Measurements from ENCODE around the gene MT1M.

GRCh38 chr16:56637814-56638750 lies 5.6 kb downstream of the MT1M start, which contains the start of gene MT1A:
- TF ChIP-seq CTCF (conservative IDR thresholded peaks at IDR 0.05 in 1 of 2, IDR thresholded peaks at IDR 0.05 in 1 of 2; ENCODE audit: low read depth in 1 of 2, low read length in 2 of 2) = no peak
- no peak for TF ChIP-seq EZH2 (IDR thresholded peaks at IDR 0.05; ENCODE audit: low read length, missing control alignments)
